Central memory CD4-positive, alpha-beta T cell (primary cell): Measurements from ENCODE around the gene NFASC.

Experiments used
- DNase-seq: peaks from one replicate; pipeline ENCODE4 v3.0.0; 2022

The NFASC gene

GRCh38 chr1:204930155-204930523 is 59.5 kb downstream of the NFASC start:
- DNase-seq = no peak

GRCh38 chr1:204931313-204931712 is 60.7 kb downstream of the NFASC start:
- no peak for DNase-seq

GRCh38 chr1:204931768-204932572 is 61.3 kb downstream of the NFASC start:
- DNase-seq = no peak

- no peak for DNase-seq
Observed at GRCh38 chr1:204932573-204932909, 61.9 kb downstream of the NFASC start.

GRCh38 chr1:204935155-204935554 is 64.5 kb downstream of the NFASC start:
- no peak for DNase-seq

GRCh38 chr1:204936765-204937164 is 66.1 kb downstream of the NFASC start:
- DNase-seq = no peak

GRCh38 chr1:204937901-204938300 is 67.2 kb downstream of the NFASC start:
- DNase-seq = no peak

GRCh38 chr1:204940591-204940990 is 69.9 kb downstream of the NFASC start:
- DNase-seq = no peak

GRCh38 chr1:204941421-204942338 is 71.0 kb downstream of the NFASC start:
- no peak for DNase-seq

- DNase-seq = no peak
Observed at GRCh38 chr1:204943495-204943894, 72.8 kb downstream of the NFASC start.

GRCh38 chr1:204944662-204945061 is 74.0 kb downstream of the NFASC start:
- no peak for DNase-seq

GRCh38 chr1:204945565-204945977 is 74.9 kb downstream of the NFASC start:
- DNase-seq = no peak

GRCh38 chr1:204946640-204947039 is 76.0 kb downstream of the NFASC start:
- no peak for DNase-seq

GRCh38 chr1:204947338-204947737 is 76.7 kb downstream of the NFASC start:
- DNase-seq = no peak

GRCh38 chr1:204947747-204948146 is 77.1 kb downstream of the NFASC start:
- DNase-seq = no peak

GRCh38 chr1:204950353-204951001 is 79.8 kb downstream of the NFASC start:
- DNase-seq = no peak

GRCh38 chr1:204958317-204959307 is 88.0 kb downstream of the NFASC start:
- DNase-seq = no peak

- DNase-seq = no peak
Observed at GRCh38 chr1:204959374-204959773, 88.7 kb downstream of the NFASC start.

- no peak for DNase-seq
Observed at GRCh38 chr1:204959836-204960235, 89.2 kb downstream of the NFASC start.

GRCh38 chr1:204960306-204961125 is 89.9 kb downstream of the NFASC start:
- no peak for DNase-seq

- DNase-seq = no peak
Observed at GRCh38 chr1:204961765-204962419, 91.2 kb downstream of the NFASC start.
